ENCODE results near the gene DAB1.

DNA sequence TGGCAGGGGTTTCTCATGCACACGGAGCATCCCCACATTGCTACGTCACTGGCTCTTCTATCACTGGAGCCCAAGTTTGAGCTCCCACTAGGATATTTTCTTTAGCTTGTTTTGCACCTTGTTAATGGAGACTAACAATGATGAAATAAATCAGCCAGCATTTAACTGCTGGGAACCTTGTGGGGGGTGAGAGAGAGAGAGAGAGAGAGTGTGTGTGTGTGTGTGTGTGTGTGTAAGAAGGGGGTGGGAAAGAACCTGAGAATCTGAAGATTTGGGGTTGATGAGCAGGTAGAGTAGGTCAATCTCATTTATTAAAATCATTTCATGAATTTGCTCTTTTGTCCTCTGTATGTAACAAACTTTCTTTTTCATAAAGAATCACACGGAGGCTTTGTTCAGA is 458.7 kb downstream of the DAB1 start:
- TF ChIP-seq EZH2 (IDR thresholded peaks at IDR 0.05; ENCODE audit: borderline replicate concordance, low read length) (no peak), CTCF (IDR thresholded peaks at IDR 0.05; ENCODE audit: low read length) (no peak)

All from OCI-LY1 (cell line).